Stimulated activated CD4-positive, alpha-beta T cell treated with anti-CD3 and anti-CD28 coated beads, Interleukin-12 subunit alpha, Interleukin-12 subunit beta, amount 100 ng/mL, for 24 hours (primary cell): ENCODE data around the gene C9.
"Not testable (repeated sequence)": the region's sequence is repeated elsewhere in the genome, so short reads cannot be mapped to it uniquely, and the experiment has no call there.

Source experiments
- DNase-seq, 2 experiments: peaks; one replicate each; pipeline ENCODE4 v3.0.0-alpha.2; 2020; ENCODE audit warnings: low read depth in 2 of 2

The C9 gene

GRCh38 chr5:39260095-39260494 lies 104.2 kb downstream of the C9 start:
- no peak for DNase-seq

- no peak for DNase-seq
Measured at GRCh38 chr5:39257554-39257953, 106.7 kb downstream of the C9 start.

- DNase-seq = no peak
Measured at GRCh38 chr5:39256477-39257235, 107.6 kb downstream of the C9 start.

GRCh38 chr5:39255406-39255805 lies 108.9 kb downstream of the C9 start:
- DNase-seq = no peak

- DNase-seq = no peak
Measured at GRCh38 chr5:39254671-39255070, 109.6 kb downstream of the C9 start.

GRCh38 chr5:39253196-39253595 lies 111.1 kb downstream of the C9 start:
- DNase-seq = no peak

GRCh38 chr5:39249564-39250274 lies 114.6 kb downstream of the C9 start:
- no peak for DNase-seq

GRCh38 chr5:39249069-39249468 lies 115.2 kb downstream of the C9 start:
- DNase-seq = no peak

- DNase-seq = no peak
Measured at GRCh38 chr5:39240750-39241149, 123.5 kb downstream of the C9 start.

- DNase-seq = no peak
Measured at GRCh38 chr5:39238366-39239105, 125.8 kb downstream of the C9 start.

- no peak for DNase-seq
Measured at GRCh38 chr5:39236718-39237117, 127.6 kb downstream of the C9 start.

GRCh38 chr5:39235648-39236047 lies 128.6 kb downstream of the C9 start:
- no peak for DNase-seq

- not testable (repeated sequence) for DNase-seq
Measured at GRCh38 chr5:39234494-39234893, 129.8 kb downstream of the C9 start.
